HG02885 (cell line): ENCODE results near the gene UHRF1.
A peak's percentile ranks its signal among the peaks of the same experiment; 100 is the strongest.
"Not testable (repeated sequence)": the region's sequence is repeated elsewhere in the genome, so short reads cannot be mapped to it uniquely, and the experiment has no call there.

Experiments
- ATAC-seq: cut with Tn5 transposase; IDR thresholded peaks from one replicate; pipeline ENCODE4 v1.9.1; 2021; ENCODE audit warnings: mild to moderate bottlenecking; ENCODE audit not compliant: unreplicated experiment, poor library complexity

The UHRF1 gene

DNA sequence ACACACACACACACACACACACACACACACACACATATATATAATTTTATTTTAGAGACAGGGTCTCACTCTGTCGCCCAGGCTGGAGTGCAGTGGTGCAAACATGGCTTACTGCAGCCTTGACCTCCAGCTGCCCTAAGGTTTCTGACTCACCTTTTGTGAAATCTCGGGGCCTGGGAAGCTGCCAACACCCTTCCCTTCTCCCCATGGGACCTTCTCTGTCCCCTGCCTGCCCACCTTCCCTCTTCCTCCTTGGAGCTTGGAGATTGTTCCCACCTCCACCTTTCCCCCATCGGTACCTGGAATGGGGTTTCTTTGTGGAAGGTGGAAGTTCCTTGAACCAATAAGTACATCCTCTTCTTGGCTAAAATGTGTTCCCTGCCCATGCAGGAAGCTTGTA is 12.9 kb upstream of the UHRF1 start:
- ATAC-seq, result no peak

DNA sequence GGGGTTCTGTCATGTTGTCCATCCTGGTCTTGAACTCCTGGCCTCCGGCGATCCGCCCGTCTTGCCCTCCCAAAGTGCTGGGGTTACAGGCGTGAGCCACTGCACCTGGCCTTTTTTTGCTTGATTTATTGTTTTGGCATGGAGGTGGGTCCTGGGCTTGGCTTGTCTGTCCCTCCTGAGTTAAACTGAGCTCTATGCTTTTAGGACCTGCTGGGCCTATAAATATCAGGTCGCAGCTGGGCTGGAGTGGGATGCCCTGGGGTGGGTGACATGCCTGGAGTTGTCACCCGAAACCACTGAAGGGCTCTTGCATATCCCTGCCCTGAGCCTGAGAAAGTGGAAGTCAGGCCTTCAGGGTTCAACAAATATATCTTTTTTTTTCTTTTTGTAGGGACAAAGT is 12.2 kb upstream of the UHRF1 start:
- no peak for ATAC-seq

GRCh38 chr19:4900879-4901278 is 8.4 kb upstream of the UHRF1 start:
- ATAC-seq, result not testable (repeated sequence)

DNA sequence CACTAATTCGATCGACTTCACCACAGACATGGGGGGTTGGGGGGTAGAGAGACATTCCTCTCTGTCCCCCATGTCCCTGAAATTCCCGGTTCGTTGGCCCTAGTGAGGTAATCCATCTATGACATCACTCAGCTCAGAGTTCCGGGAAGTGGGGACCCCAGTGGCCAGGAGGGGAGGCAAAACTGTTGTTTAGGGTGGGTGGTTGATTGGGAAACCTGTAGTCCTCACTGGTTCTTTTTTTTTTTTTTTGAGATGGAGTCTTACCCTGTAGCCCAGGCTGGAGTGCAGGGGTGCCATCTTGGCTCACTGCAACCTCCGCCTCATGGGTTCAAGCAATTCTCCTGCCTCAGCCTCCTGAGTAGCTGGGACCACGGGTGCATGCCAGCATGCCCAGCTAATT is 6.5 kb upstream of the UHRF1 start, which contains the start of gene ARRDC5:
Gene ARRDC5 (minus strand): TSS at position 101 of the 400 bp plus-strand sequence. CDS start 71 bp downstream, at position 30.
- no peak for ATAC-seq

DNA sequence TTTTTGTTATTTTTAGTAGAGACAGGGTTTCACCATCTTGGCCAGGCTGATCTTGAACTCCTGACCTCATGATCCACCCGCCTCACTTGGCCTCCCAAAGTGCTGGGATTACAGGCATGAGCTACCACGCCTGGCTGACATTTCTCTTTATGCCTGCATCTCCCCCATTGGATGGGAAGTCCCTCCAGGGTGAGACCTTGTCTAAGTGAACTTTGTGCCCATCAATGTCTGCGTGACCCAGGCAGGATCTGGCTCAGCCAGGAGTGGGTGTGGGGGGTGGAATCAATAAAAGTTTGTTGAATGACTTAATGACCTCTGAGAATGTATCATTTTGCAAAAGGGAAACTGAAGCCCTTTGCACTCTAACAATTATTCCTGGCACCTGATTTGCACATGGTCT is 4.8 kb upstream of the UHRF1 start:
- ATAC-seq, result no peak

GRCh38 chr19:4906963-4907362 is 2.3 kb upstream of the UHRF1 start:
- ATAC-seq, result no peak

GRCh38 chr19:4908360-4908759 is 941 bp upstream of the UHRF1 start:
- ATAC-seq, result no peak

- no peak for ATAC-seq
These were observed 533 bp upstream of the UHRF1 start for GRCh38 chr19:4908781-4909155.

GRCh38 chr19:4909897-4910593 is 744 bp downstream of the UHRF1 start:
- peak; percentile 84 for ATAC-seq

DNA sequence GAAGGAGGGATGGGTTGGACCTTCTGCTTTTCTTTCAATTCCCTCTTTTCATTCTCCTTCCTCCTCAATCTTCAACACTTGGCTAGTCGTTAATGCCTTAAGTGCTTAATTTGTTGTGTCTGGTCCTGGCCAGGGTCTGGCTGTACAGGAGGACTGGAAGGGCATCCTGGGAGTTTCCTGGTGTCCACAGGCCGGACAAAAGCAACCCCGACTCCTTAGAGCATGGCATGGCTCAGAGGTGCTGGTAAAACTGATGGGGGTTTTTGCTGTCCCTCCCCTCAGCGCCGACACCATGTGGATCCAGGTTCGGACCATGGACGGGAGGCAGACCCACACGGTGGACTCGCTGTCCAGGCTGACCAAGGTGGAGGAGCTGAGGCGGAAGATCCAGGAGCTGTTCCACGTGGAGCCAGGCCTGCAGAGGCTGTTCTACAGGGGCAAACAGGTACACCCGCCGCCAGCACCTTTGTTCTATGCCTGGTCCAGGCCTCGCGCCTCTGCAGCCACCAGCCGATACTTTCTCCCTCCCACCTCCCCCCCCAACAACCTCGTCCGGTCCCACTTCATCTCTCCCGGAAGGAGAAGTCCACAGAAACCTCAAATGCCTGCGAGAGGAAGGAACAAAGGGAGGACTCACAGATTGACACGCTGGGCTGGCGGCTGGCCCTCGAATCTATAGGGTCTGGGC is 1.4 kb downstream of the UHRF1 start:
- no peak for ATAC-seq

- ATAC-seq, result no peak
These were observed 2.0 kb downstream of the UHRF1 start for GRCh38 chr19:4911314-4911713.

- no peak for ATAC-seq
These were observed 2.7 kb downstream of the UHRF1 start for GRCh38 chr19:4911786-4912672.

DNA sequence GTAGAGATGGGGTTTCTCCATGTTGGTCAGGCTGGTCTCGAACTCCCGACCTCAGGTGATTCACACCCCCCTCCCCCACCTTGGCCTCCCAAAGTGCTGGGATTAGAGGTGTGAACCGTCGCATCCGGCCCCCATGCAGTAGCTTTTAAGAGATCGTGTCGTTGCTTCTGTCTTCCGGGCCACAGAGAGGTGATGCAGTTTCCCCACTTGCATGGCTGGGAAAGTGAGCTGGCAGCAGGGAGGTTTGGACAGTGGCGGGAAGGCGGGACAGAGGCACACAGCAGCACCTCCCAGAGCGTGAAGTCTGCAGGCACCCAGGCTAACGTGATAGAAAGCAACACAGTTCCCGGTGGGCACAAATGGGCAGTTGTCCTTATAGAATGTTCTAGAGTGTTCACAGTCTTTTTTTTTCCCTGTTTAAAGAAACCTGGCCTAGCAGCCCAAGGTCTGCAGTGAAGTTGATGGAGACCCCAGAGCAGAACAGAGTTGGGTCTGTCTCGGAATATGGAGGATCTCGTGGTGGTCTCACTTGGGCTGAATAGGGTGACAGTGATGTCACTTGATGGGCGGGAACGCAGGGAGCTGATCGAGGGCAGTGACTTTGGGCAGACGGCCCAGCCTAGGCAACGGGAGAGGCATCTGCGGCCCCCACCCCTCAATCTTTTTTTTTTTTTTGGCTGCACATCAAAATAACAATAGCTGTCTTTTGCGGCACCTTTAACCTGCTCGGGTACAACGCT is 4.9 kb downstream of the UHRF1 start:
- ATAC-seq, result no peak

DNA sequence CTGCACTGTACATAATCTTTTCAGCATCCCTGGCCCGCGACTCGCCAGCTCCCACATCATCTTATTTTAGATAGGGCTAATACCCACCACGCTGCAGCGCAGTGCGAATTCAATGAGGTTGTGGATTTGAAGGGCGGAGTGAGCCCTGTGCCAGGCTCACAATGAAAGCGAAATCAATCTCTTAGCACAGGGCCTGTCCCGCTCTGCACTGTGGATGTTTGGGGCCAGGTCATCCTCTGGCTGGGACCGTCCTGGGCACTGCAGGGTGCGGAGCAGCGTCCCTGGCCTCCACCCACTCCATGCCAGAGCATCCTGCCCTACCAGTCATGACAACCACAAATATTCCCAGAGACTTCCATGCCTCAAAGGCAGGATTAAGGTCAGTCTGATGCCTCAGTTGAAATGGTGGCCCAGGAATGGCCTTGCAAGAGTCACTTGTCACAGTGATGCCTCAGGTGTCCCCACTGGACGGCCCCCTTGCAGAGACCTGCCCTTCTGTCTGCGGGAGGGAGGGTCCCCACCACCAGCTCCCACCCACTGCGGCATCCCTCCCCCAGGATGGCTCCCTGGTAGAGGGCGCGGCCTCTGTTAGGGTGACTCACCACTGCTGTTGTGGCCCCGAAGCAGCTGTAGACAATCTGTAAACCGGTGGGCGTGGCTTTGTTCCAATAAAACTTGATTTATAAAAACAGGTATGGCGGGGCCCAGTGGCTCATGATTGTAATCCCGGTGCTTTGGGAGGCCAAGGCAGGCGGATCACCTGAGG is 5.6 kb downstream of the UHRF1 start:
- no peak for ATAC-seq

DNA sequence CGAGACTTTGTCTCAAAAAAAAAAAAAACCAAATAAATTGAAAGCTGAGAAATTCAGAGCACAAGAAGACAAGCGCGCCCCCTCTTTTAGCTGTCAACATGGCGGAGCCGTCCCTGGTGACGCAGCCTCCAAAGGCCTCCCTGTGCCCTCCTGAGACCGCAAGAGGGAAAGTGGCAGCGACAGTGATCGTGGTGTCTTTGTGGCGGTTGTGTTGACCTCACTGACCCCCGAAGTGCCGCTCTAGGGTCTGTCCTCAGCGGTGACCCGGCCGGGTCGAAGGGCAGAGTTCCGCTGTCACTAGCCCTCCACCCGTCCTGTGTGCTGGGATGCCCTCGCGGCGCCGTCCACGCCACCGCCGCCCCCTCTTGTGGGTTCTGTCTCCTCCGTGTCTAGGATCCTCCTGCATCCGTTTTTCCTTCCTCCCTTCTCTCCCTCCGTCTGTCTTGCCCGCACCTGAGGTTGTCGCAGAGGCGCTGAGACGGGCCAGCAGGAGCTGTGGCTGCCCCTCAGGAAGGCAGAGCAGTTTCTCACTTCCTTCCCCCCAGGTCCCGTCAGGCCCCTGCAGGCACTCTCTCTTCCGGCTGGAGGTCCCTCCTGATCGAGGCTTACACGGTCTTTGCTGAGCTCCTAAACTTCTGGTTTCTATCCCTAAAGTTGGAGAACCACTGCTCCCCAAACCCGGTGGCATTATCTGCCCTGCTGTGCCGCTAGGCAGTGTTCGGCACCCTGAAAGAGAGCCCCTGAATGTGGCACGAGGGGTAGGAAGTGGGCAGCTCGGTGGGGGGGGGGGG is 7.2 kb downstream of the UHRF1 start:
- ATAC-seq, result no peak

- no peak for ATAC-seq
These were observed 13.4 kb downstream of the UHRF1 start for GRCh38 chr19:4922530-4923275.

- no peak for ATAC-seq
These were observed 14.0 kb downstream of the UHRF1 start for GRCh38 chr19:4923276-4923747.

- ATAC-seq, result no peak
These were observed 19.9 kb downstream of the UHRF1 start for GRCh38 chr19:4929186-4929585.
